ENCODE measurements around the gene POLR3GL. TPM values are rescaled to one million over a fixed set of nuclear protein-coding genes. Genes with fewer than 3 reads are reported as not detected.
"Not testable (repeated sequence)": the region's sequence is repeated elsewhere in the genome, so short reads cannot be mapped to it uniquely, and the experiment has no call there.

Gene POLR3GL
- total RNA-seq, 6 donors from 2014 or later = 18.7 to 25.7 (median 22.5) TPM

DNA sequence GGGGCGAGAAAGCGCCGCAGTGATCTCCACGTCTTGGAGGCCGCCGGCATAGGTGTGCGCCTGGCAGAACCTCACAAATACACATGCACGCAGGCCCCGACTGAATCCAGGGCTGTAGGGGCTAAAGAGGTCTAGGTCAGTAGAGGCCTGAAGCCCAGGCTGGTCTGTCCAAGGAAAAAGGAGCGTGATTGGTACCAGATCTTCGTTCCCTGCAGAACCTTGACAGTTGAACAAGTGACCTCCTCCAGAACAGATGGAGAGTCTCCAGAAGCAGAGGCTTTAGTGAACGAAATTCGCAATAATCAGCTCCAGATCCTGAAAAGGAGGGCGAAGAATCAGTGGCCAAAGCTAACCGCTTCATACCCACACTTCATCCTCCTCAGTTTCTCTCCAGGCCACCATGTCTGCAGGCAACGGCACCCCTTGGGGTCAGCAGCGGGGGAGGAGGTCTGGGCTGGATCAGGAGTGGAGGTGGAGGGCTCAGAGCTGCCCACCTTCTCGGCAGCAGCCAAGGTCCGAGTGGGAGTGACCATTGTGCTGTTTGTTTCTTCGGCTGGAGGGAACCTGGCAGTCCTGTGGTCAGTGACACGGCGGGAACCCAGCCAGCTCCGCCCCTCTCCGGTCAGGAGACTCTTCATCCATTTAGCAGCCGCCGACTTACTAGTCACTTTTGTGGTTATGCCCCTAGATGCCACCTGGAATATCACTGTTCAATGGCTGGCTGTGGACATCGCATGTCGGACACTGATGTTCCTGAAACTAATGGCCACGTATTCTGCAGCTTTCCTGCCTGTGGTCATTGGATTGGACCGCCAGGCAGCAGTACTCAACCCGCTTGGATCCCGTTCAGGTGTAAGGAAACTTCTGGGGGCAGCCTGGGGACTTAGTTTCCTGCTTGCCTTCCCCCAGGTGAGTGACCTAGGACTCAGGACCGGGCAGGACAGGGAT lies 45.2 kb upstream of the POLR3GL start:
- peak overlapping the region; percentile 70 to 88 (median 80) for H3K4me3 ChIP-seq
- peaks cover 0 to 34% (median 5%) of the 10 kb centered on the region in 4 donors for H3K36me3 ChIP-seq
- DNase-seq (peak; percentile 88), ATAC-seq (ENCODE audit: low FRiP score in 2 of 2) (peak; percentile 59 to 76)
- TF ChIP-seq EP300 (IDR thresholded peaks at IDR 0.05) = no peak
- peak in 2 of 4 donors; percentile 3 to 21 for TF ChIP-seq POLR2A (IDR thresholded peaks at IDR 0.05)
- no peaks in the 10 kb centered on the region for H3K27me3 ChIP-seq
- no peaks in the 10 kb centered on the region for H3K9me3 ChIP-seq
- 2 to 6% methylated on average over 15 to 32 of the region's 33 CpGs for WGBS, 2 donors
- peak overlapping the region; percentile 85 to 95 (median 87) for H3K27ac ChIP-seq
- peaks cover 20 to 28% (median 24%) of the 10 kb centered on the region in 4 donors for H3K4me1 ChIP-seq

DNA sequence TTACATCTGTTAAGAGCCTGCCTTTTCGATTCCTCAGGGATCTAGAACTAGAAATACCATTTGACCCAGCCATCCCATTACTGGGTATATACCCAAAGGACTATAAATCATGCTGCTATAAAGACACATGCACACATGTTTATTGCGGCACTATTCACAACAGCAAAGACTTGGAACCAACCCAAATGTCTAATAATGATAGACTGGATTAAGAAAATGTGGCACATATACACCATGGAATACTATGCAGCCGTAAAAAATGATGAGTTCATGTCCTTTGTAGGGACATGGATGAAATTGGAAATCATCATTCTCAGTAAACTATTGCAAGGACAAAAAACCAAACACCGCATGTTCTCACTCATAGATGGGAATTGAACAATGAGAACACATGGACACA lies 44.2 kb upstream of the POLR3GL start:
- Histone ChIP-seq H3K4me1 (peaks cover 20 to 28% (median 24%) of the 10 kb centered on the region in 4 donors), H3K36me3 (peaks cover 0 to 25% (median 1%) of the 10 kb centered on the region in 4 donors)
- not testable (repeated sequence) for H3K27me3 ChIP-seq; H3K9me3 ChIP-seq; H3K27ac ChIP-seq; H3K4me3 ChIP-seq; DNase-seq; ATAC-seq (ENCODE audit: low FRiP score in 2 of 2)
- WGBS, 2 donors = 94 to 100% methylated on average over 1 to 3 of the region's 4 CpGs

DNA sequence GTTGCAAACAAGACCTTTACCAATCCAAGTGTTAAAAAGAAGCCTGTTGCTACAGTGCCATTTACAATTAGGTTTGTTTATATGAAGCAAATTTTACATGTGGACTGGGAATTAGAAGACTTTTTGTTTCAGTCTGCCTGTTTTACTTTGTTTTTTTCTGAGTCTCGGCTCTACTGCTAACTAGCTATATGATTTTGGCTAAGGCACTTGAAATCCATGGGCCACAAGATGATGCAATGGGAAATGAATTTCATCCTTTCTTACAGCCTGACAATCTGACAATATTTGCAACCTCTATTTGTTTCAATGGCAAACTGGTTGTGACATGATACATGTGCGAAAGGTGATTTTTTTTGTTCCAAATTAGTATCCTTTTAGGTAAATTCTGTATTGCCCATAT lies 42.2 kb upstream of the POLR3GL start:
- Histone ChIP-seq H3K27me3 (no peaks in the 10 kb centered on the region), H3K9me3 (no peaks in the 10 kb centered on the region), H3K4me1 (peaks cover 24 to 35% (median 28%) of the 10 kb centered on the region in 4 donors), H3K27ac (no peak overlapping the region), H3K4me3 (no peak overlapping the region), H3K36me3 (peaks cover 0 to 20% (median 6%) of the 10 kb centered on the region in 4 donors)
- ATAC-seq (ENCODE audit: low FRiP score in 2 of 2) = no peak
- WGBS, 2 donors = 70 to 74% methylated on average over 2 of the region's 2 CpGs
- TF ChIP-seq POLR2AphosphoS5 (IDR thresholded peaks at IDR 0.05) (no peak), POLR2A (IDR thresholded peaks at IDR 0.05) (no peak), EP300 (IDR thresholded peaks at IDR 0.05) (no peak)
- TF ChIP-seq, protein P1, sequence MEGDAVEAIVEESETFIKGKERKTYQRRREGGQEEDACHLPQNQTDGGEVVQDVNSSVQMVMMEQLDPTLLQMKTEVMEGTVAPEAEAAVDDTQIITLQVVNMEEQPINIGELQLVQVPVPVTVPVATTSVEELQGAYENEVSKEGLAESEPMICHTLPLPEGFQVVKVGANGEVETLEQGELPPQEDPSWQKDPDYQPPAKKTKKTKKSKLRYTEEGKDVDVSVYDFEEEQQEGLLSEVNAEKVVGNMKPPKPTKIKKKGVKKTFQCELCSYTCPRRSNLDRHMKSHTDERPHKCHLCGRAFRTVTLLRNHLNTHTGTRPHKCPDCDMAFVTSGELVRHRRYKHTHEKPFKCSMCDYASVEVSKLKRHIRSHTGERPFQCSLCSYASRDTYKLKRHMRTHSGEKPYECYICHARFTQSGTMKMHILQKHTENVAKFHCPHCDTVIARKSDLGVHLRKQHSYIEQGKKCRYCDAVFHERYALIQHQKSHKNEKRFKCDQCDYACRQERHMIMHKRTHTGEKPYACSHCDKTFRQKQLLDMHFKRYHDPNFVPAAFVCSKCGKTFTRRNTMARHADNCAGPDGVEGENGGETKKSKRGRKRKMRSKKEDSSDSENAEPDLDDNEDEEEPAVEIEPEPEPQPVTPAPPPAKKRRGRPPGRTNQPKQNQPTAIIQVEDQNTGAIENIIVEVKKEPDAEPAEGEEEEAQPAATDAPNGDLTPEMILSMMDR (IDR thresholded peaks at IDR 0.05) = no peak
- no peak for DNase-seq

DNA sequence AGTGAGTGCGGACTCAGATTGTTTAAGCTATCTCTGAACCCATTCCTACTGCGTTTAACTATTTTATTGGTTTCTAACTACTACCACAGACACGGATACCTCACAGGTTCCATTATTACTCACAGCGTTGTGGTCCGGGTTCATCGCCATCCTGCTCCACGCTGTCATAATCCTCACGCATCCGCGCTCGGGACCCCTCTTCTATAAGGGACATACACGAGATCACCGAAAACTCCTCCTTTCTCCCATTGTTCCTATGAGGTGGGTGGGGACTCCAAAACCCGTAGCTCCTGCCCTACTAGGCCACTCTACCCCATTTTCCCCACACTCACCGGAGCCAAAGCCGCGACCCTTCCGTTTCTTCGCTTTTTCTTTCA lies 37.8 kb upstream of the POLR3GL start:
- H3K9me3 ChIP-seq = no peaks in the 10 kb centered on the region
- 6% methylated on average over 19 of the region's 19 CpGs for WGBS, 2 donors
- peak overlapping the region; percentile 87 to 97 (median 95) for H3K27ac ChIP-seq
- peak overlapping the region; percentile 53 to 70 (median 66) for H3K4me3 ChIP-seq
- DNase-seq = no peak
- ATAC-seq (ENCODE audit: low FRiP score in 2 of 2) = peak; percentile 2 to 3
- H3K4me1 ChIP-seq = peaks cover 10 to 22% (median 19%) of the 10 kb centered on the region in 4 donors
- no peak for TF ChIP-seq POLR2A (IDR thresholded peaks at IDR 0.05)
- TF ChIP-seq POLR2AphosphoS5 (IDR thresholded peaks at IDR 0.05) = no peak
- TF ChIP-seq, protein P1 (IDR thresholded peaks at IDR 0.05) = no peak
- no peaks in the 10 kb centered on the region for H3K27me3 ChIP-seq
- peaks cover 0 to 20% (median 6%) of the 10 kb centered on the region in 4 donors for H3K36me3 ChIP-seq

DNA sequence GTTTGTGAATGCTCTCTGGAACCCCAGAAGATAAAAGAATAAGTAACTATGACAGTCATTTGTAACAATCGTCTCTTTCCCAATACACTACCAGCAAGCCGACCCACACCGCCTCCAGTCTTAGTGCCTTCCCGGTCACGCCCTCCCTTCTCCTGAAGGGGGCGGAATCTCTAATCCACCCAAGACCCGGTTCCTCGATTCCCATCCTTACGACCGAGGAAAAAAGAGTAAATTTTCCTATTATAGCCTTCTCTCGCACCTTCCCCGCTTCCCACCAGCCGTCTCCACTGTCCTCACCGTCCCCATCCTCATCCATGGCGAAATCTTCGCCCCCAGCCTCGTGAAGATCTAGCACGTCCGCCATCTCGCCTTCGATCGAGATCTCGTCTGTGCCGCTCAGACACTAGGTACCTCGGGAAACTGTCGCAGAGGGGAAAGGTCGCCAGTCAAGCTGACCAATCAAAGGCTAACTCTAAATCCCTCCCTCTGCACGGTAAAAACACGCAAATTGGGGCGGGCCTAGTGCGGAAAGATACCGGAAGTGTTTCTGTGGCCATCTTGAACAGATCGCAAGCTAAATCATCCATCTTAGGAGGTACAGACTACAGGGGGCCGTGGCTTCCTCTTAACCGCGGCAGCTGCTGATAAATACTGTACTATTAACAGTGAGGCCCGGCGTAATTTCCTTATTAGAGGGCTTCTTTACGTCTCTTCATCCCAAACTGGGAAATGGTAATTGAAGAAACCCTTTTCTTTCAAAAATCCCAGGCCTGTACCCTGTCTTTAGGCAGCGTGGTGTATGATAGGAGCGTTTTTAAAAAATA lies 37.2 kb upstream of the POLR3GL start, which contains the start of gene RBM8A:
Gene RBM8A, minus strand, starts transcription at position 422 of the 824 bp plus-strand sequence. Its CDS starts 58 bp downstream, at position 364.
- Histone ChIP-seq H3K4me1 (peaks cover 10 to 26% (median 24%) of the 10 kb centered on the region in 4 donors), H3K36me3 (peaks cover 0 to 20% (median 6%) of the 10 kb centered on the region in 4 donors), H3K27ac (peak within 1 kb of the TSS; percentile 87 to 97 (median 95)), H3K4me3 (peak within 1 kb of the TSS; percentile 53 to 70 (median 66)), H3K27me3 (no peaks in the 10 kb centered on the region), H3K9me3 (no peaks in the 10 kb centered on the region)
- peak in 1 of 2 donors; percentile 96 for DNase-seq
- peak; percentile 98 to 99 for ATAC-seq (ENCODE audit: low FRiP score in 2 of 2)
- WGBS, 2 donors = 0% methylated on average over 35 to 41 of the region's 41 CpGs
- TF ChIP-seq POLR2AphosphoS5 (IDR thresholded peaks at IDR 0.05) (peak; percentile 99 to 100), POLR2A (IDR thresholded peaks at IDR 0.05) (peak; percentile 25 to 98 (median 96)), EP300 (IDR thresholded peaks at IDR 0.05) (peak in 1 of 4 donors; percentile 2)
- TF ChIP-seq, protein P1 (IDR thresholded peaks at IDR 0.05) = peak; percentile 54 to 81 (median 66)

Data from upper lobe of left lung (tissue), 6 donors.